CD4-positive, alpha-beta T cell treated with Interferon gamma for 1 hour (primary cell): ENCODE measurements around the gene OR52E8.

Experiments
- DNase-seq: peaks from one replicate; pipeline ENCODE4 v3.0.0-alpha.2; 2020

OR52E8 gene

DNA sequence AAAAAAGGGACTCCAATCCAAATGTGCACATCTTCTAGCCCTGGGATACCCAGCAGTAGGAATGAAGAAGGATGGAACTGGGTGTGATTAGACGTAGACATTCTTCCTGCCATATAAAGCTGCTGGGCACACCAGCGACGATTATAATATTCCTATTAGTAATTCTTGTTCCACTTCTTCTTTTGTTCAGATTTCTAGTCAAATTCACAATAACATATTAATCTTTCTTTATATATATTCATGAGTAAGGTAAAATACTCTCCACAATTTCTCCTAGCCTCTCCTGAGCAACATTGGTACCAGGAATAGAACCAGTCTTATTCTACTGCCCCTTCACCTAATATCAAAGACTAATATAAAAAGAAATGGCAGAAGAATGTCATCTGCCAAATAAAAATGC is at the start of gene OR52E8:
TSS of gene OR52E8 (minus strand) at position 101 of the 400 bp plus-strand sequence. CDS start at position 101, 0 bp downstream.
- no peak for DNase-seq

DNA sequence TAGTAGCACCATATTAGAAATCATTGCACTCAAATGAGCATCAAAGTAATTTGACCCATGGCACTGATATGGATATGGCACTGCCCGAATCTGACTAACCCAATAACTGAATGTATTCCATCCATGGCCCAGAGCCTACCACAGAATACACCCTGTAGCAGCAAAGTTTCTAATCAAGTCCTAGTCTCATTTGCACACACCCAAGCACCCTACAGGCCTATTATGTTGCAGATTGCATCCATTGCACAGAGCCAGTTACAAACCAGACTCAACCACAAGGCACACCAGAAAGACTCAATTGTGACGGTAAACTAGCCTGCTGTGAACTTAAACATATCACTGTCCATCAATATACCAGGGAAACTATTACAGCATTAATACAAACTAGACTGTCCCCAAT is 42.0 kb upstream of the OR52E8 start:
- DNase-seq, result no peak

GRCh38 chr11:5892908-5893307 is 35.4 kb upstream of the OR52E8 start, which contains the start of gene OR52E5:
Gene OR52E5 (plus strand): TSS chr11:5893208. CDS start chr11:5900777, 7,569 bp downstream.
- no peak for DNase-seq

- DNase-seq, result no peak
These were observed 33.8 kb upstream of the OR52E8 start for GRCh38 chr11:5891216-5891800.

- no peak for DNase-seq
These were observed 30.2 kb upstream of the OR52E8 start for GRCh38 chr11:5887661-5888060.

DNA sequence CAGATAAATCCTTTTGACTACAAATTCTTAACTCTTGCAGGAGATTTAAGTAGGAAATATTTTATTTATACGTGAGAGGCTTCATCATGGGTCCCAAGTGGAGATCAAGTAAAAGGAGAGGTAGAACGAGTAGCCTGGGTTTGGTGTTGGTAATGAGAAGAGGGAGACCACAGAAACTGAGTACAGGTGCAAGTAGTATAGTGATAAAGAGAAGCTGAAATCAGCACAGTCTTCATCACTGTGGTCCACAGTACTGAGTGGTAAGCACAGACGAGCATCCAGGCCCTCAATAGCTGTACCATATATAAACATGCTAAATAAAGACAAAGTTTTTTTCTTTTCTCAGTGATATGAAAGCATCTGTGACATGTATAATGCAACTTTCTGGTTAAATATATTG is 29.7 kb upstream of the OR52E8 start:
- DNase-seq, result no peak

GRCh38 chr11:5881756-5882155 is 24.3 kb upstream of the OR52E8 start:
- DNase-seq, result no peak

- no peak for DNase-seq
These were observed 22.8 kb upstream of the OR52E8 start, which contains the start of gene OR52E4 for GRCh38 chr11:5880329-5880728. Gene OR52E4 (plus strand): TSS chr11:5880629. CDS start chr11:5884293, 3,664 bp downstream.

GRCh38 chr11:5878564-5878963 is 21.1 kb upstream of the OR52E8 start:
- no peak for DNase-seq

DNA sequence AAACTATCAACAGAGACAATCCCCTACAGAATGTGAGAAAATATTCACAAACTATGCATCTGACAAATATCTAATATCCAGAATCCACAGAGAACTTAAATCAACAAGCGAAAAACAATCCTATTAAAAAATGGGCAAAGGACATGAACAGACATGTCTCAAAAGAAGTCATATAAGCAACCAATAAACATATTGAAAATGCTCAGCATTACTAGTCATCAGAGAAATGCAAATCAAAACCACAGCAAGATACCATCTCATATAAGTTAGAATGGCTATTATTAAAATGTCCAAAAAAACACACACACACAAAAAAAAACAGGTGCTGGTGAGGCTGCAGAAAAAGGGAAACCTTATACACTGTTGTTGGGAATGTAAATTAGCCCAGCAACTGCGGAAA is 8.3 kb upstream of the OR52E8 start:
- no peak for DNase-seq

DNA sequence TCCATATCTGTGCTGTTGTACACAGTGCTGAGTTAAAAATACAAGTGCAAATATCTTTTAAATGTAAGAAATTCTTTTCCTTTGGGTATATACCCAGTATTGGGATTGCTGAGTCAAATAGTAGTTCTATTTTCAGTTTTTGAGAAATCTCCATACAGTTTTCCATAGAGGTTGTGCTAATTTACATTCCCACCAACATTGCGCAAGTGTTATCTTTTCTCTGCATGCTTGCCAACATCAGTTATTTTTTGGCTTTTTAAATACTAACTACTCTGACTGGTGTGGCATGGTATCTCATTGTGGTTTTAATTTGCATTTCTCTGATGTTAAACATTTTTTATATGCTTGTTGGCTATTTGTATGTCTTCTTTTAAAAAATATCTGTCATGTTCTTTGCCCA is 6.5 kb downstream of the OR52E8 start:
- DNase-seq, result no peak

GRCh38 chr11:5847711-5848110 is 9.8 kb downstream of the OR52E8 start:
- DNase-seq, result no peak

DNA sequence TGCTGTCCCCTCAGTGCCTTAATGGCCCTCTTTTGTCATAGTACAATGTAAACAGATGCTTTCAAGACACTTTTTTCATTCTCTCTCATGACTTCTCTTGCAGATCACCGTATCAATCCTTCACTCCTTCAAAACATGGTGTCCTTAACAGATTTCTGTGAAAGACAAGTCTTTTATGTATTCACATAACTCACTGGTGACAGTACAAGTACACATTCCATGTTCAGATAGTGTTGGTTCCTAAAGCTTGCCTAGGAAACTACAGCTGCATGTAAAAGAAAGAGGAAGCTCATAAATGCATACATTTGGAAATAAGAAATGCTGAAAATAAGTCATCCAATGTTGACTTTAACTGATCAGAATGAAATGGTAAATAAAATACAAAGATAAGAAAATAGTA is 10.8 kb downstream of the OR52E8 start:
- DNase-seq, result no peak

- no peak for DNase-seq
These were observed 15.7 kb downstream of the OR52E8 start, which contains the start of gene OR52E6 for GRCh38 chr11:5841797-5842196. Gene OR52E6 (minus strand): TSS chr11:5841897. CDS start chr11:5841897, 0 bp downstream.

- DNase-seq, result no peak
These were observed 19.8 kb downstream of the OR52E8 start for GRCh38 chr11:5837695-5838094.

DNA sequence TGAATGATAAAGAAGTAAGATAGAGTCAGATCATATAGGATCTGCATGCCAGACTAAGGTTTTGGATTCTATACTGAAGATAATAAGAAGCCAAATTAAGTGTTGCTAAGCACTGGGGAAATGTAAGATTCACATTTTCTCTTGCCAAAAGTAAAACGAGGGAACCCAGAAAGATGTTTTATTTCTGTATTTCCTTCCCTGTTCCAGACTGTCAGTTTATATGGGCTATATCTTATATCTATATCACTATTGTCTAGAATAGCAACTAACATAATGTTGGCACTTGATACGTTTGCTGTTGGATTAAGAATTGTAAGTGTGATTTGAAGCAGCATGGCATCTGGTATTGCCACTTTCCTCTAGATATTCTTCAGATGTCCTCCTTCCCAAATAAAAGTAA is 24.0 kb downstream of the OR52E8 start:
- DNase-seq, result no peak

DNA sequence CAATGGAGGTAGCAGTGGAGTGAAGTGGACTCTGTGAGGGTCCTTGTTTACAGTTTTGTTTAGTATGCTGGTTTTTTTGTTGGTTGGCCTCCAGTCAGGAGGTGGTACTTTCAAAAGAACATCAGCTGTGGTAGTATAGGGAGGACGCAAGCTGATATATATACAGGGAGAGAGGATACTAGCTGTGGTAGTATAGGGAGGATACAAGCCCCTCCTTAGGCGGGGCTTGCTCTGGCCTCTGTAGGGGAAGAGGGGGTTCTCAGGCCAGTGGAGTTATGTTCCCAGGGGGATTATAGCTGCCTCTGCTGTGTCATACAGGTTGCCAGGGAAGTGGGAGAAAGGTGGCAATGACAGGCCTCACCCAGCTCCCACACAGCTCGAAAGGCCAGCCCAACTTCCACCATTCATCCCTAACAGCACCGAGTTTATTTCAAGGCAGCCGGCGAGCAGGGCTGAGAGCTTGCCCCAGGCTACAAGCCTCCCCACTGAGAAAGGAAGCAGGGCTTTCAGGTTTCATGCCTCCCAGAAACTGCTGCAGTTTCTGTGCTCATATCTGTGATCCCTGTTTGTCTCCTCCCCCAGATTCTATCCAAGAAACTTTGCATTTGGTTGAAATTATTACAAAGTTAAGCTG is 26.2 kb downstream of the OR52E8 start:
- DNase-seq, result no peak

- no peak for DNase-seq
These were observed 39.1 kb downstream of the OR52E8 start for GRCh38 chr11:5818245-5818886.

GRCh38 chr11:5815534-5815933 is 42.0 kb downstream of the OR52E8 start:
- DNase-seq, result no peak

DNA sequence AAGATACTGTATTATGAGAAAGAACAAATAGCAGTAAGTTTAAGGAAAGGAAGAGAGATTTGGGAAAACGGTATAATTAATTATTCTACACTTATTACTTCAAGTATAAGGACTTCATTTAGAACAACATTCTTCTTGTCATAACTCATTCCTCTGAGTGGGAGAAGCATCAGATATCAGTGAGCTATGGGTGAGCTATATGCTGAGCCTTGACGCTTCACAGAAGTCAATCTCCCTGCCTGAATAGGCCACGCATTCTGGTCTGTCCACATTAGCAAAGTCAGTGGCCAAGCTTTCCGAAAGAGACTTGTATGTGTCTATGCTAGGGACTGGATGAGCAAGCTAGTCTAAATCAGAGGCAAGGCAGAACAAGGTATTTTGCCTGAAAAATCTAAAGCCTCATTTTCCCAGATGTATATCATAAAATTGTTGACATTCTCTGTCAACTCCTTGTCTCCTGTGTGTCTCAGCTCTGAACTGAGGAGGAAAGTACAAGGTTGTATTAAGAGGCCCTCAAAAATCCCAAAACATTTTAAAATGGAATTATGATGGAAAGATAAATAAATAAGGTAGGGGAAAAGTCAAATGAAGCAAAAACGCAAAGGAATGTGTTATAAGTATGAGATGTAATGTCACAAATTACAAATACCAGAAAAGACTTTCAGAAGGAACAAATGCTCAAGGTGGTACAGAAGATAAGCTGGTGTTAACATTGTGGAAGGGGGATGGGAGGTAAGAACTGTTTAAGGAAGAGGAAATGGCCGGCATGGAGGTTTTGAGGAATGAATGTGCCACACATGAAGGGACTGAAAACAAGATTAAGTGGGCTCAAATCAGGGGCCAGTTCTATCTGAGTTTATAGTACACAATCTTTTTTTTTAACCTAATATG is 47.3 kb downstream of the OR52E8 start:
- DNase-seq, result no peak

GRCh38 chr11:5809122-5809519 is 48.4 kb downstream of the OR52E8 start:
- no peak for DNase-seq

- DNase-seq, result peak; percentile 69
These were observed 48.9 kb downstream of the OR52E8 start, which contains the start of gene OR52N2 for GRCh38 chr11:5808500-5809121. Gene OR52N2 (plus strand): TSS chr11:5808924. CDS start chr11:5820336, 11,412 bp downstream.
